NCI-H2107 (cell line): ENCODE data around the gene SLC22A6.
"Not testable (repeated sequence)": the region's sequence is repeated elsewhere in the genome, so short reads cannot be mapped to it uniquely, and the experiment has no call there.

ENCODE experiments used
- DNase-seq: peaks from one replicate; lab custom pipeline; 2025; lab: John Stamatoyannopoulos, UW

Gene SLC22A6

GRCh38 chr11:62985041-62985750 is 429 bp upstream of the SLC22A6 start:
- DNase-seq: no peak

GRCh38 chr11:62983536-62984199 is 1.1 kb downstream of the SLC22A6 start:
- DNase-seq: no peak

GRCh38 chr11:62981743-62982142 is 3.0 kb downstream of the SLC22A6 start:
- DNase-seq: no peak

GRCh38 chr11:62980133-62980760 is 4.5 kb downstream of the SLC22A6 start:
- no peak for DNase-seq

- DNase-seq: no peak
These were observed 8.7 kb downstream of the SLC22A6 start for GRCh38 chr11:62976109-62976508.

GRCh38 chr11:62974848-62975522 is 9.8 kb downstream of the SLC22A6 start:
- peak; percentile 56 for DNase-seq

- DNase-seq: no peak
These were observed 19.2 kb downstream of the SLC22A6 start for GRCh38 chr11:62965574-62965973.

GRCh38 chr11:62962391-62962790 is 22.4 kb downstream of the SLC22A6 start:
- no peak for DNase-seq

GRCh38 chr11:62961017-62961570 is 23.7 kb downstream of the SLC22A6 start:
- DNase-seq: no peak

GRCh38 chr11:62959422-62959980 is 25.3 kb downstream of the SLC22A6 start:
- DNase-seq: no peak

GRCh38 chr11:62958547-62959421 is 26.0 kb downstream of the SLC22A6 start:
- DNase-seq: no peak

- DNase-seq: no peak
These were observed 27.6 kb downstream of the SLC22A6 start for GRCh38 chr11:62957147-62957546.

- DNase-seq: no peak
These were observed 30.3 kb downstream of the SLC22A6 start for GRCh38 chr11:62954478-62954877.

GRCh38 chr11:62953811-62954210 is 31.0 kb downstream of the SLC22A6 start:
- DNase-seq: no peak

GRCh38 chr11:62948765-62949320 is 35.9 kb downstream of the SLC22A6 start:
- no peak for DNase-seq

- not testable (repeated sequence) for DNase-seq
These were observed 39.2 kb downstream of the SLC22A6 start for GRCh38 chr11:62945538-62945937.

GRCh38 chr11:62937528-62937927 is 47.2 kb downstream of the SLC22A6 start:
- not testable (repeated sequence) for DNase-seq

- DNase-seq: no peak
These were observed 50.3 kb downstream of the SLC22A6 start for GRCh38 chr11:62934496-62934785.

GRCh38 chr11:62933750-62934495 is 50.8 kb downstream of the SLC22A6 start:
- DNase-seq: no peak

GRCh38 chr11:62933285-62933684 is 51.5 kb downstream of the SLC22A6 start:
- DNase-seq: no peak
